ENCODE measurements around the gene TRAPPC10.
A peak's percentile ranks its signal among the peaks of the same experiment; 100 is the strongest.

The TRAPPC10 gene, protein sequence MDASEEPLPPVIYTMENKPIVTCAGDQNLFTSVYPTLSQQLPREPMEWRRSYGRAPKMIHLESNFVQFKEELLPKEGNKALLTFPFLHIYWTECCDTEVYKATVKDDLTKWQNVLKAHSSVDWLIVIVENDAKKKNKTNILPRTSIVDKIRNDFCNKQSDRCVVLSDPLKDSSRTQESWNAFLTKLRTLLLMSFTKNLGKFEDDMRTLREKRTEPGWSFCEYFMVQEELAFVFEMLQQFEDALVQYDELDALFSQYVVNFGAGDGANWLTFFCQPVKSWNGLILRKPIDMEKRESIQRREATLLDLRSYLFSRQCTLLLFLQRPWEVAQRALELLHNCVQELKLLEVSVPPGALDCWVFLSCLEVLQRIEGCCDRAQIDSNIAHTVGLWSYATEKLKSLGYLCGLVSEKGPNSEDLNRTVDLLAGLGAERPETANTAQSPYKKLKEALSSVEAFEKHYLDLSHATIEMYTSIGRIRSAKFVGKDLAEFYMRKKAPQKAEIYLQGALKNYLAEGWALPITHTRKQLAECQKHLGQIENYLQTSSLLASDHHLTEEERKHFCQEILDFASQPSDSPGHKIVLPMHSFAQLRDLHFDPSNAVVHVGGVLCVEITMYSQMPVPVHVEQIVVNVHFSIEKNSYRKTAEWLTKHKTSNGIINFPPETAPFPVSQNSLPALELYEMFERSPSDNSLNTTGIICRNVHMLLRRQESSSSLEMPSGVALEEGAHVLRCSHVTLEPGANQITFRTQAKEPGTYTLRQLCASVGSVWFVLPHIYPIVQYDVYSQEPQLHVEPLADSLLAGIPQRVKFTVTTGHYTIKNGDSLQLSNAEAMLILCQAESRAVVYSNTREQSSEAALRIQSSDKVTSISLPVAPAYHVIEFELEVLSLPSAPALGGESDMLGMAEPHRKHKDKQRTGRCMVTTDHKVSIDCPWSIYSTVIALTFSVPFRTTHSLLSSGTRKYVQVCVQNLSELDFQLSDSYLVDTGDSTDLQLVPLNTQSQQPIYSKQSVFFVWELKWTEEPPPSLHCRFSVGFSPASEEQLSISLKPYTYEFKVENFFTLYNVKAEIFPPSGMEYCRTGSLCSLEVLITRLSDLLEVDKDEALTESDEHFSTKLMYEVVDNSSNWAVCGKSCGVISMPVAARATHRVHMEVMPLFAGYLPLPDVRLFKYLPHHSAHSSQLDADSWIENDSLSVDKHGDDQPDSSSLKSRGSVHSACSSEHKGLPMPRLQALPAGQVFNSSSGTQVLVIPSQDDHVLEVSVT

DNA sequence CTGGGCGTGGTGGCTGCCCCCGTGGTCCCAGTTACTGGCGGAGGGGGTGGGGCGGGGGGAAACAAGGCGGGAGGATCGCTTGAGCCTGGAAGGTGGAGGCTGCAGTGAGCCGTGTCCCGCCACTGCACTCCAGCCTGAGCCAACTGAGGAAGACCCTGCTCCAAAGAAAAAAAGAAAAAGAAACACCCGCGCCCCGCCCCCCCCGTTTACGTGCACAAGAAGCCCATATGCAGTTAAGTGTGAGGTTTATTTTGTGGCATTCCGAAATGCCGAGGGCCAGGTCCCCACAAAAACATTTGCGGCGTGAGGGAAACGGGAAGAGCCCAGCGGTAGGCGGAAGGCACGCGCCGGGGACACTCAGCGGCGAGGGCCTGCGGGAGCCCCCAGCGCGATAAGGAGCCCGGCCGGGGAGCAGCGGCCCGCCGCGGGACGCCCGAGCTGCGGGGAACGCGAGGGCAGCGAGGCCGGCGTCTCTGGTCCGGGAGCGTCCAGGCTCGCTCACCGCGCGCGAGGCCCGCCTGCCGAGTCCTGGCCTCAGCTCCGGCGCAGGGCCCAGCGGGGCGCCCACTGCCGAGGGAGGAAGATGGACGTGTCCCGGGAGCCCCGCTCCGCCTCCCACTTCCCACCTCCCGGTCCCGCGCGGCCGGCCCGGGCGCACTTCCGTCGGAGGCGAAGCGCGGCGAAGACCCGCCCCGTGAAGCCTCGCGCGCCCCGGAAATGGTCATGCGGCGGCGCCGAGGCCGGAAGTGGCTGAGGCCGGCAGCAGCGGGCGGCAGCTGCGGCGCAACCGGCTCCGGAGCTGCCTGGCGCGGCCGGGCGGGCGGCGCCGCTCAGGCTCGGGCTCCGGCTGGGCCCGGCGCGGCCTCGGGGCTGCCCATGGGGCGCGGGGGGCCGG lies at the start of gene TRAPPC10:
Gene TRAPPC10 (plus strand): TSS at position 731 of the 895 bp plus-strand sequence. CDS start 185 bp downstream, outside the sequence.
- Histone ChIP-seq H3K4me3 (ENCODE audit: low read depth in 1 of 2, low read length in 2 of 2) (peak within 1 kb of the TSS; percentile 73 to 82), H3K4me1 (ENCODE audit: control insufficient read depth in 1 of 2, insufficient read depth in 2 of 2, low read length in 2 of 2) (peaks cover 13 to 30% of the 10 kb centered on the region in 2 donors), H3K36me3 (ENCODE audit: control insufficient read depth in 1 of 2, insufficient read depth in 2 of 2, low read length in 2 of 2) (no peaks in the 10 kb centered on the region), H3K9me3 (ENCODE audit: control insufficient read depth in 1 of 2, low read length in 2 of 2) (no peaks in the 10 kb centered on the region), H3K27me3 (ENCODE audit: low read depth, low read length) (no peaks in the 10 kb centered on the region), H3K27ac (ENCODE audit: low read length) (peak within 1 kb of the TSS; percentile 51)

DNA sequence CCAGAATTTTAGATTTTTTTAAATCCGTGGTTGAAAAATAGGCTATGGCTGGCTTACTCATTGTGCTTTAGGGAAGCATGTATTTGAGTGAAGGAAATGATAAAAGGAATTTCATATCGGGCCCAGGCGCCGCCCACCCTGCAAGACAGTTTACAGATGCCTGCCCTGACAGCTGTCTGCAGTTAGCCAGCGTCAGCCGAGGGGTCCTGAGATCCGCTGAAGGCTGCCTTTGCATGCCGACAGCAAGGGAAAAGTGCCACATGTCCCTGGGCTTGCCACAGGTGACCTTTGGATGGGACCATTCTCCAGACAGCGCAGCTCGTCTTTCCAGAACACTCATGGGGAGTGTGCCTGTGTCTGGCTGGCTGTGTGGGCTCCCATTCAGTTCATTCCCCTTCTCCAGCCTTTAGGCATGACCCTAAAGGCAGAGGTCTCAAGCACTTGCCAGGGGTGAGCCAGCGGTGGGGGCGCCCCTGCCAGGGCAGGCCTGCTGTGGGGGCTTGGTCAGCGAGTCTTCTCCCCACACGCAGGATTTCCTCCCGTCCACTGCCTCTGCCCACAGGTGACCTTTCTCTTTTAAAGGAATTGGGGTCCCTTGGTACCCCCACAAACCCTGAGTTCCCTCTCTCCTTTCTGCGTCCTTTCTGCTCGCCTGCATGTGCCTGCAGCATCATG lies 46.1 kb upstream of the TRAPPC10 start:
- H3K27me3 ChIP-seq (ENCODE audit: low read depth, low read length): no peaks in the 10 kb centered on the region
- peaks cover 14 to 45% of the 10 kb centered on the region in 2 donors for H3K36me3 ChIP-seq (ENCODE audit: control insufficient read depth in 1 of 2, insufficient read depth in 2 of 2, low read length in 2 of 2)
- no peak overlapping the region for H3K27ac ChIP-seq (ENCODE audit: low read length)
- H3K4me3 ChIP-seq (ENCODE audit: low read depth in 1 of 2, low read length in 2 of 2): no peak overlapping the region
- no peaks in the 10 kb centered on the region for H3K4me1 ChIP-seq (ENCODE audit: control insufficient read depth in 1 of 2, insufficient read depth in 2 of 2, low read length in 2 of 2)
- H3K9me3 ChIP-seq (ENCODE audit: control insufficient read depth in 1 of 2, low read length in 2 of 2): no peaks in the 10 kb centered on the region

DNA sequence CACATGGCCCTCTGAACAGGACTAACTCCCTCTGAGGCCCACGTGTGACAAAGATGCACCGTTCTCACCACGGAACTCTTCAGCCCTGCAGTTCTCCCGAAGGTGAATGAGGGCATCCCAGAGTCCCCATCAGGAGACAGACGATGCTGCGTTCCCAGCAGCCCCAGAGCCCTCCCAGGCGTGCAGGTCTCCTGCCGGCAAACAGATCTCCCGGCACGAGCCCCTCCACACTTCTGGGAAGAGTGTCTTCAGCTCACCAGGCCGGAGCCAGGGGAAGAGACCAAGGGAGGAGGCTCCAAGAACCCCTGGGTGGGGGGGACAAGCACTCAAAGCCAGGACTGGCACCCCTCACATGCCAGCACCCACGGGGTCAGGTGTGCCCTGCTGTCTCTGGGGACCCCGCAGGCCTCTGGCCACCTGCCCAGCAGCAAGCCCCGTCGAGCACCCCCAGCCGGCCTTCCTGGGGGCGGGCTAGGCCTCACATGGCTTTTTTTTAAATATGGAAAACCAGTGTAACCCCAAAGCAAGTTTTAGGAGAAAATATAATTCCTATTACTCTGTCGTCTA lies 45.1 kb upstream of the TRAPPC10 start:
- Histone ChIP-seq H3K4me1 (ENCODE audit: control insufficient read depth in 1 of 2, insufficient read depth in 2 of 2, low read length in 2 of 2) (no peaks in the 10 kb centered on the region), H3K4me3 (ENCODE audit: low read depth in 1 of 2, low read length in 2 of 2) (no peak overlapping the region), H3K36me3 (ENCODE audit: control insufficient read depth in 1 of 2, insufficient read depth in 2 of 2, low read length in 2 of 2) (peaks cover 18 to 50% of the 10 kb centered on the region in 2 donors), H3K27ac (ENCODE audit: low read length) (no peak overlapping the region), H3K9me3 (ENCODE audit: control insufficient read depth in 1 of 2, low read length in 2 of 2) (no peaks in the 10 kb centered on the region), H3K27me3 (ENCODE audit: low read depth, low read length) (no peaks in the 10 kb centered on the region)

DNA sequence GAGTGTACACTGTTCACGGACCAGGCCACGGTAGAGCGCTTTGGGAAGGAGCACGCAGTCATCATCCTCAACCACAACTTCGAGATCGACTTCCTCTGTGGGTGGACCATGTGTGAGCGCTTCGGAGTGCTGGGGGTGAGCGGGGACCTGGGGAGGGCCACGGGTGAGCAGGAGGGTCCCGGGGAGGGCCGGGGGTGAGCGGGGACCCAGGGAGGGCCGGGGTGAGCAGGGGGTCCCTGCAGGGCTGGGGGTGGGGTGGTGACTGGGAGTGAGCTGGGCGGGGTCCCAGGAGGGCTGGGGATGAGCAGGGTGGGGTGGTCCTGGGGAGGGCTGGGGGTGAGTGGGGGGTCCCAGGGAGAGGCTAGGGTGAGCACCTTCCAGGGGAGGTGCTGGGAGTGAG lies 44.1 kb upstream of the TRAPPC10 start:
- Histone ChIP-seq H3K36me3 (ENCODE audit: control insufficient read depth in 1 of 2, insufficient read depth in 2 of 2, low read length in 2 of 2) (peaks cover 18 to 50% of the 10 kb centered on the region in 2 donors), H3K4me3 (ENCODE audit: low read depth in 1 of 2, low read length in 2 of 2) (no peak overlapping the region), H3K9me3 (ENCODE audit: control insufficient read depth in 1 of 2, low read length in 2 of 2) (no peaks in the 10 kb centered on the region), H3K27ac (ENCODE audit: low read length) (no peak overlapping the region), H3K4me1 (ENCODE audit: control insufficient read depth in 1 of 2, insufficient read depth in 2 of 2, low read length in 2 of 2) (no peaks in the 10 kb centered on the region), H3K27me3 (ENCODE audit: low read depth, low read length) (no peaks in the 10 kb centered on the region)

DNA sequence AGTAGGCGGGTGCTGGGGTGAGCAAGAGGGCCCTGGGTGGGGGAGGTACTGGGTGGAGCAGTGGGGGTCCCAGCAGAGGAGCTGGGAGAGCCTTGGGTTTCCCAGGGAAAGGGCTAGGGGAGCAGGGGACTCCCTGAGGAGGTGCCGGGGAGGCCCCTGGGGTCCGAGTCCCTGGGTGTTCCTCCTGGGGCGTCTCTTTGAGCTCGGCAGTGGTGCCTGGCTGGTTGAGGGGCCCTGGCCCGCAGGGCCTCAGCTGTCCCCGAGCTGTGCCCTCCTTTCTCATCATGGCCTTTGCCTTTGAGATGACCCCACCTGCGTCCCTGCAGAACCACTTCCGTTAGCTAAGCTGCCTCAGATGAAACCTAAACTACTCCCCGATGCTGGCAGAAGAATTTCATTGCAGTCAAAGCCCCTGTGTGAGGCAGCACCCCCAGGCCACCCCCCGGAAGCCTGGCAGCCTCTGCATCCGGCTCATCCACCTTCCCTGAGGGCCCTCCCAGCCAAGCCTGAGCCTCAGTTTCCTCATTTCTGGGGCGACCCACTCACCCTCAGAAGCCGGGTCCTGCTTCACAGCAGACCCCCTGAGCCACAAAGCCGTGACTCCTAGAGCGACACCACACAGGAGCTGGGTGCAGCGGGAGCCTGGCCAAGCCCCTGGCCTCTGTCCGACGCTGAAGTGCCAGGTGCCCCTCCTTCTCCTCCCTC lies 43.5 kb upstream of the TRAPPC10 start:
- peaks cover 18 to 47% of the 10 kb centered on the region in 2 donors for H3K36me3 ChIP-seq (ENCODE audit: control insufficient read depth in 1 of 2, insufficient read depth in 2 of 2, low read length in 2 of 2)
- no peak overlapping the region for H3K27ac ChIP-seq (ENCODE audit: low read length)
- no peaks in the 10 kb centered on the region for H3K9me3 ChIP-seq (ENCODE audit: control insufficient read depth in 1 of 2, low read length in 2 of 2)
- H3K27me3 ChIP-seq (ENCODE audit: low read depth, low read length): no peaks in the 10 kb centered on the region
- no peaks in the 10 kb centered on the region for H3K4me1 ChIP-seq (ENCODE audit: control insufficient read depth in 1 of 2, insufficient read depth in 2 of 2, low read length in 2 of 2)
- no peak overlapping the region for H3K4me3 ChIP-seq (ENCODE audit: low read depth in 1 of 2, low read length in 2 of 2)

DNA sequence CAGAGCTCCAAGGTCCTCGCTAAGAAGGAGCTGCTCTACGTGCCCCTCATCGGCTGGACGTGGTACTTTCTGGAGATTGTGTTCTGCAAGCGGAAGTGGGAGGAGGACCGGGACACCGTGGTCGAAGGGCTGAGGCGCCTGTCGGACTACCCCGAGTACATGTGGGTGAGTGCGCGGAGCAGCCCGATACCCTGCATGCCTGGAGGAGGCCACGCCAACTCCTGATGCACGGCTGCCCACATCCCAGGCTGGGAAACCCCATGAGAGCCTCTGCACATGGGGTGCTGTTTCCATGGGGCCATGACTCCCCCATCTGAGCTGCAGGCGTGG lies 43.0 kb upstream of the TRAPPC10 start:
- H3K36me3 ChIP-seq (ENCODE audit: control insufficient read depth in 1 of 2, insufficient read depth in 2 of 2, low read length in 2 of 2): peaks cover 18 to 47% of the 10 kb centered on the region in 2 donors
- H3K27me3 ChIP-seq (ENCODE audit: low read depth, low read length): no peaks in the 10 kb centered on the region
- H3K4me1 ChIP-seq (ENCODE audit: control insufficient read depth in 1 of 2, insufficient read depth in 2 of 2, low read length in 2 of 2): no peaks in the 10 kb centered on the region
- H3K27ac ChIP-seq (ENCODE audit: low read length): no peak overlapping the region
- H3K9me3 ChIP-seq (ENCODE audit: control insufficient read depth in 1 of 2, low read length in 2 of 2): no peaks in the 10 kb centered on the region
- no peak overlapping the region for H3K4me3 ChIP-seq (ENCODE audit: low read depth in 1 of 2, low read length in 2 of 2)

DNA sequence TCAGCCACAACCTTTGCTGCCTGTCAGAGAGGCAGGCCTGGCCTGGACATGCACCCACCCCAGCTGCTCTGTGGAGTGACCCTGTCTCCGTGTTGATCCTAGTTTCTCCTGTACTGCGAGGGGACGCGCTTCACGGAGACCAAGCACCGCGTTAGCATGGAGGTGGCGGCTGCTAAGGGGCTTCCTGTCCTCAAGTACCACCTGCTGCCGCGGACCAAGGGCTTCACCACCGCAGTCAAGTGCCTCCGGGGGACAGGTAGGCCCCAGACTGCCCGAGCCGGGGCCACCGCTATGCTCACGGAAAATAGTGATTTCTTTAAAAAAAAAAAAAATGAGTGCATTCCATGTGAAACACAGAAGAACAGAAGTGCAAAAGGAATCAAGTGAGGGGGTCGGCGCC lies 41.6 kb upstream of the TRAPPC10 start:
- H3K36me3 ChIP-seq (ENCODE audit: control insufficient read depth in 1 of 2, insufficient read depth in 2 of 2, low read length in 2 of 2): peaks cover 18 to 47% of the 10 kb centered on the region in 2 donors
- H3K9me3 ChIP-seq (ENCODE audit: control insufficient read depth in 1 of 2, low read length in 2 of 2): no peaks in the 10 kb centered on the region
- H3K4me1 ChIP-seq (ENCODE audit: control insufficient read depth in 1 of 2, insufficient read depth in 2 of 2, low read length in 2 of 2): peaks cover 0 to 5% of the 10 kb centered on the region in 2 donors
- H3K4me3 ChIP-seq (ENCODE audit: low read depth in 1 of 2, low read length in 2 of 2): no peak overlapping the region
- H3K27ac ChIP-seq (ENCODE audit: low read length): no peak overlapping the region
- H3K27me3 ChIP-seq (ENCODE audit: low read depth, low read length): no peaks in the 10 kb centered on the region

DNA sequence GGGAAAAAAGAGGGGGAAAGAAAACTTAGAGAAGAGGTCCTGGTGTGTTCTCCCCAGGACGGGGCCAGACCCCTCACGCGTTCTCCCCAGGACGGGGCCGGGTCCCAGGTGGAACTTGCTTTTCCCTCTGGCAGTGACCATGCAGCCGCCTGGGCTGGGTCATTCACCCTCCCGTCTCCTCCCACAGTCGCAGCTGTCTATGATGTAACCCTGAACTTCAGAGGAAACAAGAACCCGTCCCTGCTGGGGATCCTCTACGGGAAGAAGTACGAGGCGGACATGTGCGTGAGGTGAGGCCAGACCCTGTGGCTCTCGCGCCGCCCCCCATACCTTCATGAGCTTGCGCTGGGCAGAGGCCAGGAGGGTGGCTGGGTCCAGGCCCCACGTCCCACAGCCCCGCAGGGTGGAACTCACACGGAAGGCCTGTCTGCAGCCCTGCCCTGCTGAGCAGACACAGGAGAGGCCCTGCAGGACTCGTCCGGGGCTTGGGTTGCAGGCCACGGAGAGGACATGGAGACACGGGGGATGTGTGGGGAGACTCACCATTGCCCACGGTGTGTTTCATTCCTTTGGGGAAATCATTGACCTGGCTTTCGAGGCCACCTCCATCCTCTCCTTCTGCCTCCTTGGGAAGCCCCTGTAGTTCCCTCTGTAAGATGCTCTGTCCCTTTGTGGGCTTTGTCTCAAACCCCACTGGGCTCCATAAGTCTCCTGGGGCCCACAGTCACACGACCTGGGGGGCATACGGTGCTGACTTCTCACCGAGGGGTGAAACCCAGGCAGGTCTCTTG lies 40.7 kb upstream of the TRAPPC10 start:
- Histone ChIP-seq H3K36me3 (ENCODE audit: control insufficient read depth in 1 of 2, insufficient read depth in 2 of 2, low read length in 2 of 2) (peaks cover 18 to 47% of the 10 kb centered on the region in 2 donors), H3K27me3 (ENCODE audit: low read depth, low read length) (no peaks in the 10 kb centered on the region)

DNA sequence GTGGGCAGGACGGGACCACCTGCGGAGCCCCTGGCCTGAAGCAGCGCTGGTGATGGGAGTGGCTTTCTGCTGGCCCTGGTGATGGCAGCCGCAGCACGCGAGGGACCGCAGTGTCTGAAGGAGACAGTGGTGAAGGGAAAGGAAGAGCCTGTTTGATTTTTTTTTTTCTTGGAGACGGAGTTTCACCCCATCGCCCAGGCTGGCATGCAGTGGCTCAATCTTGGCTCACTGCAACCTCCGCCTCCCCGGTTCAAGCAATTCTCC lies 40.2 kb upstream of the TRAPPC10 start:
- no peaks in the 10 kb centered on the region for H3K27me3 ChIP-seq (ENCODE audit: low read depth, low read length)
- peaks cover 18 to 41% of the 10 kb centered on the region in 2 donors for H3K36me3 ChIP-seq (ENCODE audit: control insufficient read depth in 1 of 2, insufficient read depth in 2 of 2, low read length in 2 of 2)
- no peaks in the 10 kb centered on the region for H3K9me3 ChIP-seq (ENCODE audit: control insufficient read depth in 1 of 2, low read length in 2 of 2)
- peaks cover 0 to 7% of the 10 kb centered on the region in 2 donors for H3K4me1 ChIP-seq (ENCODE audit: control insufficient read depth in 1 of 2, insufficient read depth in 2 of 2, low read length in 2 of 2)
- no peak overlapping the region for H3K27ac ChIP-seq (ENCODE audit: low read length)
- no peak overlapping the region for H3K4me3 ChIP-seq (ENCODE audit: low read depth in 1 of 2, low read length in 2 of 2)

More for the DNA sequence above, 40.7 kb upstream of the TRAPPC10 start:
- peaks cover 0 to 7% of the 10 kb centered on the region in 2 donors for H3K4me1 ChIP-seq (ENCODE audit: control insufficient read depth in 1 of 2, insufficient read depth in 2 of 2, low read length in 2 of 2)
- H3K9me3 ChIP-seq (ENCODE audit: control insufficient read depth in 1 of 2, low read length in 2 of 2): no peaks in the 10 kb centered on the region
- no peak overlapping the region for H3K27ac ChIP-seq (ENCODE audit: low read length)
- no peak overlapping the region for H3K4me3 ChIP-seq (ENCODE audit: low read depth in 1 of 2, low read length in 2 of 2)

Data from muscle layer of duodenum (tissue), 2 donors.